GM18858 (cell line): Measurements from ENCODE around the gene JADE2.
"Not testable (repeated sequence)": the region's sequence is repeated elsewhere in the genome, so short reads cannot be mapped to it uniquely, and the experiment has no call there.

Experiments
- ATAC-seq: cut with Tn5 transposase; IDR thresholded peaks from one replicate; pipeline ENCODE4 v1.9.1; 2021; ENCODE audit not compliant: unreplicated experiment

The JADE2 gene

GRCh38 chr5:134550271-134551214 lies 25.1 kb downstream of the JADE2 start:
- no peak for ATAC-seq

GRCh38 chr5:134551901-134552300 lies 26.4 kb downstream of the JADE2 start:
- ATAC-seq = no peak

- ATAC-seq = no peak
Measured at GRCh38 chr5:134552301-134552700, 26.8 kb downstream of the JADE2 start.

- not testable (repeated sequence) for ATAC-seq
Measured at GRCh38 chr5:134552716-134553115, 27.2 kb downstream of the JADE2 start.

GRCh38 chr5:134553821-134554267 lies 28.4 kb downstream of the JADE2 start:
- no peak for ATAC-seq

GRCh38 chr5:134554319-134555222 lies 29.1 kb downstream of the JADE2 start:
- no peak for ATAC-seq

GRCh38 chr5:134555223-134555889 lies 29.9 kb downstream of the JADE2 start:
- no peak for ATAC-seq

GRCh38 chr5:134555890-134556311 lies 30.4 kb downstream of the JADE2 start:
- ATAC-seq = no peak

GRCh38 chr5:134556588-134556987 lies 31.1 kb downstream of the JADE2 start:
- ATAC-seq = not testable (repeated sequence)

GRCh38 chr5:134556994-134557393 lies 31.5 kb downstream of the JADE2 start:
- no peak for ATAC-seq

- no peak for ATAC-seq
Measured at GRCh38 chr5:134559672-134560071, 34.2 kb downstream of the JADE2 start.

GRCh38 chr5:134560698-134561097 lies 35.2 kb downstream of the JADE2 start:
- no peak for ATAC-seq

- ATAC-seq = no peak
Measured at GRCh38 chr5:134561871-134562296, 36.4 kb downstream of the JADE2 start.

GRCh38 chr5:134563221-134563620 lies 37.8 kb downstream of the JADE2 start:
- no peak for ATAC-seq

GRCh38 chr5:134563962-134564361 lies 38.5 kb downstream of the JADE2 start:
- ATAC-seq = no peak

- no peak for ATAC-seq
Measured at GRCh38 chr5:134564396-134564795, 38.9 kb downstream of the JADE2 start.

GRCh38 chr5:134565791-134566740 lies 40.6 kb downstream of the JADE2 start:
- no peak for ATAC-seq

GRCh38 chr5:134566741-134567221 lies 41.3 kb downstream of the JADE2 start:
- no peak for ATAC-seq

GRCh38 chr5:134567641-134568336 lies 42.3 kb downstream of the JADE2 start:
- ATAC-seq = no peak
